K562 (cell line): Measurements from ENCODE around the gene ENDOD1. TPM values are rescaled to one million over a fixed set of nuclear protein-coding genes. Genes with fewer than 3 reads are reported as not detected.
A peak's percentile ranks its signal among the peaks of the same experiment; 100 is the strongest.

ENCODE experiments used
- ATF7 ChIP-seq: fragments of 450-650 bp; IDR thresholded peaks from 2 replicates; pipeline ENCODE4 v1.7.1; 2014; ENCODE audit warnings: mild to moderate bottlenecking, moderate library complexity
- CXXC5 ChIP-seq: fragments of 250-450 bp; sonication (Bioruptor Pico); IDR thresholded peaks from 2 replicates; pipeline ENCODE4 v1.8.0; 2022; ENCODE audit warnings: inconsistent platforms, mild to moderate bottlenecking, moderate library complexity
- ELF1 ChIP-seq: fragments of 200-800 bp; sonication (Bioruptor generic); IDR thresholded peaks from 2 replicates; pipeline ENCODE4 v1.6.1; 2016; ENCODE audit warnings: missing genetic modification characterization, missing compliant biosample characterization
- ETS2 ChIP-seq: IDR thresholded peaks from 2 replicates; pipeline ENCODE4 v1.6.1; 2016; ENCODE audit warnings: borderline replicate concordance, missing genetic modification characterization, mild to moderate bottlenecking, moderate library complexity, missing compliant biosample characterization; ENCODE audit not compliant: poor library complexity, severe bottlenecking
- ETV5 ChIP-seq: sonication (generic); formaldehyde crosslinking; IDR thresholded peaks from 2 replicates; pipeline ENCODE4 v1.4.0; 2020; ENCODE audit warnings: low read depth, mild to moderate bottlenecking, missing genetic modification reagents
- FOS ChIP-seq: IDR thresholded peaks from 3 replicates; pipeline ENCODE4 v1.6.1; 2011; ENCODE audit not compliant: insufficient read length; ENCODE audit errors: extremely low read depth
- FOXM1 ChIP-seq, 2 experiments: fragments of 450-650 bp in 1 of 2; sonication (generic) in 1 of 2; formaldehyde crosslinking in 1 of 2; IDR thresholded peaks; 2 replicates each; pipeline versions ENCODE4 v1.6.1 to v1.9.0; 2017 to 2022; ENCODE audit warnings: low read depth in 2 of 2, mild to moderate bottlenecking in 2 of 2, missing genetic modification reagents in 1 of 2, moderate library complexity in 1 of 2
- ILK ChIP-seq: fragments of 450-650 bp; IDR thresholded peaks from 2 replicates; pipeline ENCODE4 v1.6.1; 2016; ENCODE audit warnings: missing genetic modification characterization, low read depth, mild to moderate bottlenecking, missing compliant biosample characterization, moderate library complexity, borderline replicate concordance
- KDM1A ChIP-seq, 2 experiments: fragments of 450-650 bp; IDR thresholded peaks; 2 replicates each; pipeline ENCODE4 v1.6.1; 2016; ENCODE audit warnings: mild to moderate bottlenecking in 2 of 2
- LEF1 ChIP-seq: fragments of 450-650 bp; IDR thresholded peaks from 2 replicates; pipeline ENCODE4 v1.6.1; 2016; ENCODE audit warnings: mild to moderate bottlenecking
- NCOA1 ChIP-seq: fragments of 450-650 bp; IDR thresholded peaks from 2 replicates; pipeline ENCODE4 v1.6.1; 2016; ENCODE audit warnings: low read depth
- POLR2AphosphoS5 ChIP-seq: IDR thresholded peaks from 2 replicates; pipeline ENCODE4 v1.6.1; 2011; ENCODE audit warnings: mild to moderate bottlenecking, low read depth, low read length, moderate library complexity; ENCODE audit not compliant: control insufficient read depth, insufficient read depth
- SPI1 ChIP-seq: IDR thresholded peaks from 2 replicates; pipeline ENCODE4 v1.6.1; 2011; ENCODE audit warnings: low read depth, low read length, control low read depth, borderline replicate concordance
- TAF9B ChIP-seq: fragments of 450-650 bp; IDR thresholded peaks from 2 replicates; pipeline ENCODE4 v1.6.1; 2018; ENCODE audit warnings: mild to moderate bottlenecking; ENCODE audit not compliant: partially characterized antibody
- TRIM24 ChIP-seq, 2 experiments: fragments of 450-650 bp; IDR thresholded peaks; 2 replicates each; pipeline ENCODE4 v1.6.1; 2016
- ZFPM2 ChIP-seq: fragments of 250-450 bp; sonication (Bioruptor Pico); IDR thresholded peaks from 2 replicates; pipeline ENCODE4 v1.5.1; 2022; ENCODE audit warnings: mild to moderate bottlenecking
- ZKSCAN1 ChIP-seq: fragments of 150-350 bp; IDR thresholded peaks from 2 replicates; pipeline ENCODE4 v1.6.1; 2016; ENCODE audit warnings: low read depth, low read length
- ZNF140 ChIP-seq: fragments of 250-450 bp; sonication (Bioruptor Pico); IDR thresholded peaks from 2 replicates; pipeline ENCODE4 v1.8.0; 2021; ENCODE audit warnings: moderate library complexity, mild to moderate bottlenecking, inconsistent platforms
- ZNF143 ChIP-seq: sonication (generic); formaldehyde crosslinking; IDR thresholded peaks from 2 replicates; pipeline ENCODE4 v1.9.0; 2022; ENCODE audit warnings: mild to moderate bottlenecking, missing genetic modification reagents
- ZNF316 ChIP-seq: fragments of 450-650 bp; IDR thresholded peaks from 2 replicates; pipeline ENCODE4 v1.6.1; 2016
- ZNF699 ChIP-seq: fragments of 250-450 bp; sonication (Bioruptor Pico); IDR thresholded peaks from 2 replicates; pipeline ENCODE4 v1.8.0; 2021; ENCODE audit warnings: mild to moderate bottlenecking, moderate library complexity; ENCODE audit not compliant: insufficient replicate concordance
- polyA plus RNA-seq, 8 experiments: library from polyadenylated mRNA; depleted of rRNA in 4 of 8; stranded (reverse) in 5 of 8; unstranded in 3 of 8; fragments of >200 nt; fragmentation: Nextera tagmentation in 2 of 8; fragmentation: Illumina TruSeq in 1 of 8; extraction: Ambion mirVana in 2 of 8; extraction: Trizol in 1 of 8; gene quantifications; 2 replicates each; pipeline versions ENCODE4 v1.2.1 to v1.2.3, GENCODE V29; 2011 to 2014; ENCODE audit warnings: inconsistent platforms in 1 of 8, missing spikeins in 1 of 8
- total RNA-seq, 7 experiments: library from RNA; depleted of rRNA in 6 of 7; stranded (reverse); fragments of >200 nt in 6 of 7; fragmentation: Illumina TruSeq in 2 of 7; extraction: Trizol in 2 of 7; gene quantifications; 2 replicates each; pipeline versions ENCODE4 v1.2.1 to v1.2.3, GENCODE V29; 2011 to 2021; ENCODE audit warnings: low replicate concordance in 1 of 7
- TF ChIP-seq, protein P1 (sequence below): sonication (generic); formaldehyde crosslinking; IDR thresholded peaks from 2 replicates; pipeline ENCODE4 v1.8.0; 2022; ENCODE audit warnings: mild to moderate bottlenecking, low read depth, missing genetic modification reagents
- TF ChIP-seq, protein P2 (sequence below): conservative IDR thresholded peaks from 2 replicates; pipeline ENCODE4 v1.6.1; 2011; ENCODE audit warnings: low read depth, mild to moderate bottlenecking, low read length; ENCODE audit not compliant: control insufficient read depth
- TF ChIP-seq, protein P3 (sequence below), 2 experiments: fragments of 450-650 bp in 1 of 2; IDR thresholded peaks; 2 replicates each; pipeline ENCODE4 v1.6.1; 2011 to 2017; ENCODE audit warnings: low read depth in 2 of 2, antibody characterized with exemption in 1 of 2, borderline replicate concordance in 1 of 2, low read length in 1 of 2, mild to moderate bottlenecking in 1 of 2, mixed read lengths in 1 of 2; ENCODE audit not compliant: control insufficient read depth in 1 of 2

ENDOD1 gene
- total and polyA plus RNA-seq, 9 of the 15 experiments (the other 6 are each of a cell fraction or from before 2014, with no cell fraction given): 4.2 to 11.8 (median 9.3) TPM

DNA sequence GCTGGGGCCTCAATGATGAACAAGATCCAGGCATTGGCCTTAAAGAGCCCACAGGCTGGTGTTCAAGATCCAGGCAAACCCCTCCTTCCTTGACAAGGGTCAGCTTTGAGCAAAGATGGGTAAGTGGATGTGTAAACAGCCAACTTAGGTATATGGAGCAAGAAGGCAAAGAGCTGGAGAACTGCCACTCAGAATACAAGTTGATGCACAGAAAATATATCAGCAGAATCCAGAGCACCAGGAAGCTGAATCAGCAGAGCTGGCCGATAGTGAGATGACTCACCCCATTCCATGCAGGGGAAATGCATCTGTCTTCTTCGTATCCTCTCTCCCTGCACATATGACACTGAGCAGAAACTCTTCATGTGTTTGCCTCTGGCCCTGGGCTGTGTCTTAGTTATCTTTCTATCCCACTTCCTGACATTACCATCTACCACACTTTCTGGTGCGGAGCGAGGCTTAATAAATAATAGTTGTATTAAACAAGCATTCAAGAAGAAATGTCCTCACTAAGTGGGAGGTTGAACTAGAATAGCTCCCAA, 57.8 kb downstream of the ENDOD1 start (continued):
- peak; percentile 91 for TF ChIP-seq ETV5 (CRISPR knock-in tag)
- peak; percentile 73; the same call in 1 of the 2 replicates for TF ChIP-seq NCOA1
- peak; percentile 84 for TF ChIP-seq FOS
- TF ChIP-seq ILK: no peak
- 0 out of 2 replicates have a peak, but pooled peaks have one; percentile 10 for TF ChIP-seq ZKSCAN1
- TF ChIP-seq KDM1A (IDR thresholded peaks at IDR 0.05): peak; percentile 70 to 98; a peak in 3 of 4 replicates
- peak; percentile 88 for TF ChIP-seq POLR2AphosphoS5
- TF ChIP-seq LEF1: peak; percentile 67; the same call in 1 of the 2 replicates
- TF ChIP-seq ZNF316: peak; percentile 99
- TF ChIP-seq FOXM1 (IDR thresholded peaks at IDR 0.05; ENCODE audit: low read depth): peak; percentile 60; the same call in 1 of the 2 replicates
- no peak for TF ChIP-seq FOXM1 (CRISPR knock-in tag; IDR thresholded peaks at IDR 0.05; ENCODE audit: low read depth)
- TF ChIP-seq, protein P1, sequence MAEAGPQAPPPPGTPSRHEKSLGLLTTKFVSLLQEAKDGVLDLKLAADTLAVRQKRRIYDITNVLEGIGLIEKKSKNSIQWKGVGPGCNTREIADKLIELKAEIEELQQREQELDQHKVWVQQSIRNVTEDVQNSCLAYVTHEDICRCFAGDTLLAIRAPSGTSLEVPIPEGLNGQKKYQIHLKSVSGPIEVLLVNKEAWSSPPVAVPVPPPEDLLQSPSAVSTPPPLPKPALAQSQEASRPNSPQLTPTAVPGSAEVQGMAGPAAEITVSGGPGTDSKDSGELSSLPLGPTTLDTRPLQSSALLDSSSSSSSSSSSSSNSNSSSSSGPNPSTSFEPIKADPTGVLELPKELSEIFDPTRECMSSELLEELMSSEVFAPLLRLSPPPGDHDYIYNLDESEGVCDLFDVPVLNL (CRISPR knock-in tag): no peak
- TF ChIP-seq CXXC5: peak; percentile 36; the same call in 1 of the 2 replicates
- no peak for TF ChIP-seq ZNF699
- peak; percentile 85 to 92 for TF ChIP-seq TRIM24 (IDR thresholded peaks at IDR 0.05)
- TF ChIP-seq, protein P2, sequence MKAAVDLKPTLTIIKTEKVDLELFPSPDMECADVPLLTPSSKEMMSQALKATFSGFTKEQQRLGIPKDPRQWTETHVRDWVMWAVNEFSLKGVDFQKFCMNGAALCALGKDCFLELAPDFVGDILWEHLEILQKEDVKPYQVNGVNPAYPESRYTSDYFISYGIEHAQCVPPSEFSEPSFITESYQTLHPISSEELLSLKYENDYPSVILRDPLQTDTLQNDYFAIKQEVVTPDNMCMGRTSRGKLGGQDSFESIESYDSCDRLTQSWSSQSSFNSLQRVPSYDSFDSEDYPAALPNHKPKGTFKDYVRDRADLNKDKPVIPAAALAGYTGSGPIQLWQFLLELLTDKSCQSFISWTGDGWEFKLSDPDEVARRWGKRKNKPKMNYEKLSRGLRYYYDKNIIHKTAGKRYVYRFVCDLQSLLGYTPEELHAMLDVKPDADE: peak; percentile 60; the same call in 1 of the 2 replicates
- peak; percentile 59; the same call in 1 of the 2 replicates for TF ChIP-seq SPI1
- TF ChIP-seq ZNF140 (CRISPR knock-in tag): no peak
- TF ChIP-seq ELF1 (tag): peak; percentile 31; the same call in 1 of the 2 replicates
- TF ChIP-seq ATF7: peak; percentile 71; the same call in 1 of the 2 replicates
- no peak for TF ChIP-seq ETS2 (tag)
- TF ChIP-seq, protein P3, sequence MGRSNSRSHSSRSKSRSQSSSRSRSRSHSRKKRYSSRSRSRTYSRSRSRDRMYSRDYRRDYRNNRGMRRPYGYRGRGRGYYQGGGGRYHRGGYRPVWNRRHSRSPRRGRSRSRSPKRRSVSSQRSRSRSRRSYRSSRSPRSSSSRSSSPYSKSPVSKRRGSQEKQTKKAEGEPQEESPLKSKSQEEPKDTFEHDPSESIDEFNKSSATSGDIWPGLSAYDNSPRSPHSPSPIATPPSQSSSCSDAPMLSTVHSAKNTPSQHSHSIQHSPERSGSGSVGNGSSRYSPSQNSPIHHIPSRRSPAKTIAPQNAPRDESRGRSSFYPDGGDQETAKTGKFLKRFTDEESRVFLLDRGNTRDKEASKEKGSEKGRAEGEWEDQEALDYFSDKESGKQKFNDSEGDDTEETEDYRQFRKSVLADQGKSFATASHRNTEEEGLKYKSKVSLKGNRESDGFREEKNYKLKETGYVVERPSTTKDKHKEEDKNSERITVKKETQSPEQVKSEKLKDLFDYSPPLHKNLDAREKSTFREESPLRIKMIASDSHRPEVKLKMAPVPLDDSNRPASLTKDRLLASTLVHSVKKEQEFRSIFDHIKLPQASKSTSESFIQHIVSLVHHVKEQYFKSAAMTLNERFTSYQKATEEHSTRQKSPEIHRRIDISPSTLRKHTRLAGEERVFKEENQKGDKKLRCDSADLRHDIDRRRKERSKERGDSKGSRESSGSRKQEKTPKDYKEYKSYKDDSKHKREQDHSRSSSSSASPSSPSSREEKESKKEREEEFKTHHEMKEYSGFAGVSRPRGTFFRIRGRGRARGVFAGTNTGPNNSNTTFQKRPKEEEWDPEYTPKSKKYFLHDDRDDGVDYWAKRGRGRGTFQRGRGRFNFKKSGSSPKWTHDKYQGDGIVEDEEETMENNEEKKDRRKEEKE (IDR thresholded peaks at IDR 0.05; ENCODE audit: borderline replicate concordance in 1 of 2, control insufficient read depth in 1 of 2, low read depth in 2 of 2, low read length in 1 of 2): peak in 1 of 2 experiments; percentile 28; a peak in 1 of 4 replicates
- TF ChIP-seq ZFPM2: no peak
- TF ChIP-seq TAF9B: peak; percentile 81
- TF ChIP-seq ZNF143: no peak
